Testis (tissue), 3 donors: Measurements from ENCODE around the gene CCSER1. TPM values are rescaled to one million over a fixed set of nuclear protein-coding genes. Genes with fewer than 3 reads are reported as not detected.
"Not testable (repeated sequence)": the region's sequence is repeated elsewhere in the genome, so short reads cannot be mapped to it uniquely, and the experiment has no call there.

Source experiments
- DNase-seq: peaks from one replicate; pipeline ENCODE4 v3.0.0-alpha.2; 2019
- H3K27ac ChIP-seq, 2 donors: fragments of 200-600 bp; sonication (generic); one replicate each; pipeline ENCODE4 v1.5.1; 2019
- H3K27me3 ChIP-seq: fragments of 200-600 bp; sonication (generic); one replicate; pipeline ENCODE4 v1.5.1; 2019
- H3K36me3 ChIP-seq: fragments of 200-600 bp; sonication (generic); one replicate; pipeline ENCODE4 v1.5.1; 2017; ENCODE audit warnings: low read depth; ENCODE audit errors: missing control alignments
- H3K4me1 ChIP-seq: fragments of 200-600 bp; sonication (generic); one replicate; pipeline ENCODE4 v1.5.1; 2019
- H3K4me3 ChIP-seq, 2 donors: fragments of 200-600 bp; sonication (generic); one replicate each; pipeline ENCODE4 v1.5.1; 2017 to 2019
- H3K9me3 ChIP-seq: fragments of 200-600 bp; sonication (generic); one replicate; pipeline ENCODE4 v1.5.1; 2017
- POLR2A ChIP-seq: fragments of 450-650 bp; IDR thresholded peaks from one replicate; pipeline ENCODE4 v1.6.1; 2017; ENCODE audit warnings: antibody characterized with exemption, mild to moderate bottlenecking, moderate library complexity
- WGBS, 2 donors: methylation state at CpG; one replicate each; pipeline ENCODE4 v1.1.5; 2018; 5-methylcytosine and 5-hydroxymethylcytosine counted together
- intact Hi-C: fragments of 100-400 bp; cut with DNase I; formaldehyde crosslinking; loops from one replicate; pipeline ENCODE4 v1.15.1; 2023; ENCODE audit warnings: low total_unique reads
- polyA plus RNA-seq: library from polyadenylated mRNA; stranded (reverse); fragments of 350-450 nt; fragmentation: Illumina TruSeq; extraction: RNeasy Lipid Tissue Mini Kit (QIAGEN cat#74804); gene quantifications from one replicate; pipeline ENCODE4 v1.2.3, GENCODE V29; 2014; ENCODE audit warnings: low read depth, low replicate concordance; ENCODE audit not compliant: insufficient read depth
- total RNA-seq, 2 donors: library from RNA; depleted of rRNA; stranded (reverse); fragments of >200 nt; gene quantifications; one replicate each; pipeline ENCODE4 v1.2.3, GENCODE V29; 2016
- TF ChIP-seq, protein P1 (sequence below), 3 experiments: fragments of 450-650 bp in 2 of 3; fragments of 200-600 bp in 1 of 3; sonication (generic) in 1 of 3; IDR thresholded peaks; one replicate each; pipeline ENCODE4 v1.5.1; 2016 to 2019; ENCODE audit warnings: antibody characterized with exemption in 3 of 3, mild to moderate bottlenecking in 2 of 3, moderate library complexity in 1 of 3

CCSER1 gene
- total and polyA plus RNA-seq, 3 donors from 2014 or later: 20.2 to 105 (median 82.8) TPM

DNA sequence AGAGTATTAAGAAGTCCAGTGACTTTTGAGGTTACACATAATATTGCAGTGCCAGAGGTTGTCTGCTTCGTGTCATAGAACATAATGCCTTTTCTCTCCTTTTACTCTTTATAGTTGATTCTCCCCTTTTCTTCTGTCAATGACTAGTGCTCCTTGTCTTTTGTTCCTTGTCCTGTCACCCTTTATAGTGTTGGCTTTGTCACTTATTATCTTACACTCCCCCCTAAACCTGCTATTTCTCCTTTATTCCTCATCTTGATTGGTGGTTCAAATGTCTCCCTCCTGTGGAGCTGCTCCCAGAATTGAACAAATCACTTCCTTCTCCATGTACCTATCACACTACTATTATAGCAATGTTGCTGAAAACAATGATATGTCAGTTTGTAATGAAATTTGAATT, 1320.0 kb downstream of the CCSER1 start:
- no peaks in the 10 kb centered on the region for H3K27me3 ChIP-seq

DNA sequence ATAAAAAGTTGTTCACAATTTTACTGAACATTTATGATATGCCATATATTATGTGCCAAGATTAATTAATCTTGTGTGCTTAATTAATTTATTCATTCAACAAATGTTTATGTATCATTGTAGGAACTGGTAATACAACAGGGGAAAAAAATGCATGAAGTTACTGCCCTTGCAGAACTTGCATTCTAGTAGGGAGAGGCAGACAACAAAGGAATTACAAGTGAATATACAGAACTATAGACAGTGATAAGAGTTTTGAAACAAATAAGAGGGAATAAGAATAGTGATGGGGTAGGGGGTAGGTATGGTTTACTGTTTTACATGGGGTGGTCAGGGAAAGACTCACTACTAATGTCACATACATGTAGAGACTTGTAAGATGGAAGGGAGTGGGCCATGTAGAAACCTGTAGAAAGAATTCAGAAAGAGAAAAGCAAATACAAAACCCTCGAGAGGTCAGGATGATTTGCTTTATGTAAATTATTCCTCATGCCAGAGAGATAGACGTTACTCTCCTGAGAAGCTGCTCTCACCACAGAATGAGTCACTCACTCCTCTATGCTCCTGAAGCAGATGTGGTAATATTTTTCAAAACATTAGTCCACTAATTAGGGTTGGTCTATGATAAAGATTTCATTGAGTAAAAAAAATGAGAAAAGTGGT, 1321.6 kb downstream of the CCSER1 start:
- no peak overlapping the region for H3K27ac ChIP-seq
- H3K4me3 ChIP-seq: no peak overlapping the region
- H3K4me1 ChIP-seq: no peaks in the 10 kb centered on the region
- DNase-seq: no peak
- TF ChIP-seq, protein P1, sequence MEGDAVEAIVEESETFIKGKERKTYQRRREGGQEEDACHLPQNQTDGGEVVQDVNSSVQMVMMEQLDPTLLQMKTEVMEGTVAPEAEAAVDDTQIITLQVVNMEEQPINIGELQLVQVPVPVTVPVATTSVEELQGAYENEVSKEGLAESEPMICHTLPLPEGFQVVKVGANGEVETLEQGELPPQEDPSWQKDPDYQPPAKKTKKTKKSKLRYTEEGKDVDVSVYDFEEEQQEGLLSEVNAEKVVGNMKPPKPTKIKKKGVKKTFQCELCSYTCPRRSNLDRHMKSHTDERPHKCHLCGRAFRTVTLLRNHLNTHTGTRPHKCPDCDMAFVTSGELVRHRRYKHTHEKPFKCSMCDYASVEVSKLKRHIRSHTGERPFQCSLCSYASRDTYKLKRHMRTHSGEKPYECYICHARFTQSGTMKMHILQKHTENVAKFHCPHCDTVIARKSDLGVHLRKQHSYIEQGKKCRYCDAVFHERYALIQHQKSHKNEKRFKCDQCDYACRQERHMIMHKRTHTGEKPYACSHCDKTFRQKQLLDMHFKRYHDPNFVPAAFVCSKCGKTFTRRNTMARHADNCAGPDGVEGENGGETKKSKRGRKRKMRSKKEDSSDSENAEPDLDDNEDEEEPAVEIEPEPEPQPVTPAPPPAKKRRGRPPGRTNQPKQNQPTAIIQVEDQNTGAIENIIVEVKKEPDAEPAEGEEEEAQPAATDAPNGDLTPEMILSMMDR (IDR thresholded peaks at IDR 0.05): no peak
- no peak for TF ChIP-seq POLR2A
- H3K27me3 ChIP-seq: no peaks in the 10 kb centered on the region
- H3K9me3 ChIP-seq: no peaks in the 10 kb centered on the region
- 43 to 56% methylated on average over 2 of the region's 2 CpGs for WGBS, 2 donors
- no peaks in the 10 kb centered on the region for H3K36me3 ChIP-seq
- intact Hi-C loops: no loop called here

More for the DNA sequence above, 1320.0 kb downstream of the CCSER1 start:
- no peak overlapping the region for H3K4me3 ChIP-seq
- WGBS, 2 donors: 73 to 76% methylated on average over 1 of the region's 1 CpG
- H3K27ac ChIP-seq: no peak overlapping the region
- intact Hi-C loops: no loop called here
- no peaks in the 10 kb centered on the region for H3K4me1 ChIP-seq
- no peaks in the 10 kb centered on the region for H3K9me3 ChIP-seq
- no peak for TF ChIP-seq POLR2A
- TF ChIP-seq, protein P1 (IDR thresholded peaks at IDR 0.05): no peak
- H3K36me3 ChIP-seq: no peaks in the 10 kb centered on the region
- no peak for DNase-seq

DNA sequence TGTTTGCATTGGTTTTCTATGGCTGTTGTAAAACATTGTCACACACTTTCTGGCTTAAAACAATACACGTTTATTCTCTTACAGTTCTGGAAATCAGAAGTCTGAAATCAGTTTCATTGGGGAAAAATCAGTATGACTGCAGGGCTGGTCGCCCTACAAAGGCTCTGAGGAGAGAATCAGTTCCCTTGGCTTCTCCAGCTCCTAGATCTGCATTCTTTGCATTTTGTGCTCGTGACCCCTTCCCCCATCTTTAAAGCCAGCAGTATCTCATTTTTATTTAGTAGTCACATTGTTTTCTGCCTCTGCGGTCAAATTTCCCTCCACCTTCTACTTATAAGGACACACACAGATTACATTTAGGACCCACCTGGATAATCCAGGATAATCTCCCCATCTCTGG, 1326.9 kb downstream of the CCSER1 start:
- H3K4me1 ChIP-seq: no peaks in the 10 kb centered on the region
- H3K9me3 ChIP-seq: no peaks in the 10 kb centered on the region
- no peaks in the 10 kb centered on the region for H3K36me3 ChIP-seq
- no peak overlapping the region for H3K27ac ChIP-seq
- 72 to 77% methylated on average over 4 of the region's 4 CpGs for WGBS, 2 donors
- no peak overlapping the region for H3K4me3 ChIP-seq
- H3K27me3 ChIP-seq: no peaks in the 10 kb centered on the region
- DNase-seq: no peak
- intact Hi-C loops: no loop called here
- TF ChIP-seq, protein P1 (IDR thresholded peaks at IDR 0.05): no peak
- TF ChIP-seq POLR2A: no peak

DNA sequence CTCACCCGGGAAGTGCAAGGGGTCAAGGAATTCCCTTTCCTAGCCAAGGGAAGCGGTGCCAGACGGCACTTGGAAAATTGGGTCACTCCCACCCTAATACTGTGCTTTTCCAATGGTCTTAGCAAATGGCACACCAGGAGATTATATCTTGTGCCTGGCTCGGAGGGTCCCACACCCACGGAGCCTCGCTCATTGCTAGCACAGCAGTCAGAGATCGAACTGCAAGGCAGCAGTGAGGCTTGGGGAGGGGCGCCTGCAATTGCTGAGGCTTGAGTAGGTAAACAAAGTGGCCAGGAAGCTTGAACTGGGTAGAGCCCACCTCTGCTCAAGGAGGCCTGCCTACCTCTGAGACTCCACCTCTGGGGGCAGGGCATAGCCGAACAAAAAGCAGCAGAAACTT, 1335.4 kb downstream of the CCSER1 start:
- H3K36me3 ChIP-seq, H3K9me3 ChIP-seq, H3K4me1 ChIP-seq, intact Hi-C loops, H3K27ac ChIP-seq, H3K4me3 ChIP-seq, DNase-seq, H3K27me3 ChIP-seq: not testable (repeated sequence)
- WGBS, 2 donors: 97% methylated on average over 4 to 9 of the region's 9 CpGs

DNA sequence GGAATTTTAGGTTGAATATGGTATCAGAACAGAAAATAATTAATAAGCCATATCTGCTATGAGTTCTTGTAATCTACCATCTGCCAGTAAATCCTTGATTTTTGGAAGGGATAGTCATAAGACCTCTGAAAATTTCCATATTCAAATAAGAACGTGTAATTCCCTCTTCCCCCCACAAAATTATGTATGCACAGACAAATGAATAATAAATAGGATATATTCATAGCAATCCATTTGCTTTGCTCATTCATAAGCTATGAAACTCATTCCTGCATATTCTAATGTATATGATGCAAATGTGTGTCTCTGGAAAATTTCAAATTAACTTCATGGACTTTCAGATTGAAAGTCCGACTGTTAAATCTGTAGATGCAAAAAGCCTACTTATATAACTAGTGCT, 1343.5 kb downstream of the CCSER1 start:
- Histone ChIP-seq H3K27me3 (no peaks in the 10 kb centered on the region), H3K27ac (no peak overlapping the region), H3K4me3 (no peak overlapping the region), H3K4me1 (no peaks in the 10 kb centered on the region), H3K9me3 (no peaks in the 10 kb centered on the region), H3K36me3 (no peaks in the 10 kb centered on the region)
- no peak for DNase-seq
- 66 to 78% methylated on average over 2 of the region's 2 CpGs for WGBS, 2 donors
- TF ChIP-seq, protein P1 (IDR thresholded peaks at IDR 0.05): no peak
- no peak for TF ChIP-seq POLR2A
- intact Hi-C loops: no loop called here
